Astrocyte (in vitro differentiated cells and primary cell): ENCODE results near the gene ZNF10. TPM values are rescaled to one million over a fixed set of nuclear protein-coding genes. Genes with fewer than 3 reads are reported as not detected.
A peak's percentile ranks its signal among the peaks of the same experiment; 100 is the strongest.

Experiments
- DNase-seq: peaks from one replicate; pipeline ENCODE4 v3.0.0-alpha.2; 2010; ENCODE audit warnings: low read depth
- FAIRE-seq: peaks from 2 replicates; lab custom pipeline; 2011; peaks lifted over from hg19 to GRCh38; lab: Jason Lieb, UNC
- H2AFZ ChIP-seq: 2 replicates; pipeline ENCODE4 v1.6.0; 2012; ENCODE audit warnings: low read depth, low read length, inconsistent platforms
- H3K27ac ChIP-seq: 2 replicates; pipeline ENCODE4 v1.5.1; 2011; ENCODE audit warnings: low read depth, low read length, inconsistent platforms
- H3K27me3 ChIP-seq: 2 replicates; pipeline ENCODE4 v1.6.0; 2011; ENCODE audit warnings: low read length, inconsistent platforms; ENCODE audit not compliant: insufficient read depth
- H3K36me3 ChIP-seq: 2 replicates; pipeline ENCODE4 v1.5.1; 2011; ENCODE audit warnings: low read length, inconsistent platforms; ENCODE audit not compliant: insufficient read depth
- H3K4me1 ChIP-seq: 2 replicates; pipeline ENCODE4 v1.5.1; 2011; ENCODE audit warnings: low read length, inconsistent platforms; ENCODE audit not compliant: insufficient read depth
- H3K4me2 ChIP-seq: 2 replicates; pipeline ENCODE4 v1.6.0; 2012; ENCODE audit warnings: low read length, inconsistent platforms
- H3K4me3 ChIP-seq: 2 replicates; pipeline ENCODE4 v1.5.1; 2011; ENCODE audit warnings: low read depth, mild to moderate bottlenecking, low read length, inconsistent platforms; ENCODE audit not compliant: insufficient read depth
- H3K79me2 ChIP-seq: 2 replicates; pipeline ENCODE4 v1.6.0; 2012; ENCODE audit warnings: mild to moderate bottlenecking, low read length, inconsistent platforms; ENCODE audit not compliant: insufficient read depth
- H3K9ac ChIP-seq: 2 replicates; pipeline ENCODE4 v1.6.0; 2012; ENCODE audit warnings: mild to moderate bottlenecking, low read length, inconsistent platforms
- H3K9me3 ChIP-seq: 2 replicates; pipeline ENCODE4 v1.5.1; 2012; ENCODE audit warnings: low read depth, mild to moderate bottlenecking, low read length, inconsistent platforms; ENCODE audit not compliant: insufficient read depth
- H4K20me1 ChIP-seq: 2 replicates; pipeline ENCODE4 v1.6.0; 2012; ENCODE audit warnings: low read length, inconsistent platforms; ENCODE audit not compliant: insufficient read depth
- H3K27ac Mint-ChIP-seq: one replicate; pipeline ENCODE4 v1.8.0; 2021; ENCODE audit warnings: mild to moderate bottlenecking, mixed read lengths; ENCODE audit not compliant: unreplicated experiment
- H3K27me3 Mint-ChIP-seq: one replicate; pipeline ENCODE4 v1.8.0; 2021; ENCODE audit warnings: low read depth, mixed read lengths; ENCODE audit not compliant: unreplicated experiment
- H3K36me3 Mint-ChIP-seq: one replicate; pipeline ENCODE4 v1.8.0; 2021; ENCODE audit warnings: low read depth, mixed read lengths; ENCODE audit not compliant: unreplicated experiment
- H3K4me1 Mint-ChIP-seq: one replicate; pipeline ENCODE4 v1.8.0; 2021; ENCODE audit warnings: low read depth, mixed read lengths; ENCODE audit not compliant: unreplicated experiment
- H3K4me3 Mint-ChIP-seq: one replicate; pipeline ENCODE4 v1.8.0; 2021; ENCODE audit warnings: mild to moderate bottlenecking, moderate library complexity, mixed read lengths; ENCODE audit not compliant: unreplicated experiment
- H3K9me3 Mint-ChIP-seq: one replicate; pipeline ENCODE4 v1.8.0; 2021; ENCODE audit warnings: mild to moderate bottlenecking, mixed read lengths; ENCODE audit not compliant: unreplicated experiment
- EZH2 ChIP-seq: IDR thresholded peaks from 2 replicates; pipeline ENCODE4 v1.6.1; 2012; ENCODE audit warnings: mild to moderate bottlenecking, low read length, inconsistent platforms; ENCODE audit not compliant: insufficient read depth
- total RNA-seq: library from RNA; stranded (reverse); gene quantifications from 2 replicates; pipeline ENCODE4 v1.2.1, GENCODE V29; 2021
- TF ChIP-seq, protein P1 (sequence below): IDR thresholded peaks from 2 replicates; pipeline ENCODE4 v1.5.1; 2011; ENCODE audit warnings: low read depth, mild to moderate bottlenecking, inconsistent platforms, low read length, moderate library complexity; ENCODE audit not compliant: insufficient read depth

The ZNF10 gene
- total RNA-seq, 1 donor from 2014 or later = 7.6 TPM

DNA sequence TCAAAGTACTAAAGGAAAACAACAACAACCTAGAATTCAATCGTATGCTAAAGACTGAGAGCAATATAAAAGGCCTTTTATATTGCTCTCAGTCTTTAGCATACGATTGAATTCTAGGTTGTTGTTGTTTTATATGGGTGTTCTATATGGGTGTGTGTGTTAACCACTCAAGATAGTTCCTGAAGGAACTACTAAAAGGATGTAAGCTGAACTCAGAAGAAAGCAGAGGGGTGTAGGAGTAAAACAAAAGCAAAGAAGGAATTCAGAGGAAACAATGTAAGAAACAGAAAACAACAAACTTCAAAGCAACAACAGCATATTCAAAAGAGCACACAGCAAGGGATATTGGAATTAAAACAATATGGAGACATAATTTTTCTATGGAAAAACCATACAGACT, 5.8 kb upstream of the ZNF10 start:
- no peak for TF ChIP-seq EZH2
- TF ChIP-seq, protein P1, sequence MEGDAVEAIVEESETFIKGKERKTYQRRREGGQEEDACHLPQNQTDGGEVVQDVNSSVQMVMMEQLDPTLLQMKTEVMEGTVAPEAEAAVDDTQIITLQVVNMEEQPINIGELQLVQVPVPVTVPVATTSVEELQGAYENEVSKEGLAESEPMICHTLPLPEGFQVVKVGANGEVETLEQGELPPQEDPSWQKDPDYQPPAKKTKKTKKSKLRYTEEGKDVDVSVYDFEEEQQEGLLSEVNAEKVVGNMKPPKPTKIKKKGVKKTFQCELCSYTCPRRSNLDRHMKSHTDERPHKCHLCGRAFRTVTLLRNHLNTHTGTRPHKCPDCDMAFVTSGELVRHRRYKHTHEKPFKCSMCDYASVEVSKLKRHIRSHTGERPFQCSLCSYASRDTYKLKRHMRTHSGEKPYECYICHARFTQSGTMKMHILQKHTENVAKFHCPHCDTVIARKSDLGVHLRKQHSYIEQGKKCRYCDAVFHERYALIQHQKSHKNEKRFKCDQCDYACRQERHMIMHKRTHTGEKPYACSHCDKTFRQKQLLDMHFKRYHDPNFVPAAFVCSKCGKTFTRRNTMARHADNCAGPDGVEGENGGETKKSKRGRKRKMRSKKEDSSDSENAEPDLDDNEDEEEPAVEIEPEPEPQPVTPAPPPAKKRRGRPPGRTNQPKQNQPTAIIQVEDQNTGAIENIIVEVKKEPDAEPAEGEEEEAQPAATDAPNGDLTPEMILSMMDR = no peak
- no peak overlapping the region for H3K27ac ChIP-seq
- peaks cover 51% of the 10 kb centered on the region for H3K9me3 ChIP-seq
- no peak overlapping the region for H3K9ac ChIP-seq
- Mint-ChIP-seq H3K27ac (no peak overlapping the region), H3K9me3 (peaks cover 76% of the 10 kb centered on the region), H3K36me3 (peaks cover 65% of the 10 kb centered on the region), H3K4me1 (no peaks in the 10 kb centered on the region), H3K4me3 (no peak overlapping the region), H3K27me3 (no peaks in the 10 kb centered on the region)
- peaks cover 7% of the 10 kb centered on the region for H3K79me2 ChIP-seq
- no peak overlapping the region for H3K4me3 ChIP-seq
- H4K20me1 ChIP-seq = no peaks in the 10 kb centered on the region
- H3K4me2 ChIP-seq = no peak overlapping the region
- H3K36me3 ChIP-seq = peaks cover 12% of the 10 kb centered on the region
- DNase-seq (no peak), FAIRE-seq (no peak)
- no peaks in the 10 kb centered on the region for H3K4me1 ChIP-seq
- no peaks in the 10 kb centered on the region for H3K27me3 ChIP-seq
- no peak overlapping the region for H2AFZ ChIP-seq

DNA sequence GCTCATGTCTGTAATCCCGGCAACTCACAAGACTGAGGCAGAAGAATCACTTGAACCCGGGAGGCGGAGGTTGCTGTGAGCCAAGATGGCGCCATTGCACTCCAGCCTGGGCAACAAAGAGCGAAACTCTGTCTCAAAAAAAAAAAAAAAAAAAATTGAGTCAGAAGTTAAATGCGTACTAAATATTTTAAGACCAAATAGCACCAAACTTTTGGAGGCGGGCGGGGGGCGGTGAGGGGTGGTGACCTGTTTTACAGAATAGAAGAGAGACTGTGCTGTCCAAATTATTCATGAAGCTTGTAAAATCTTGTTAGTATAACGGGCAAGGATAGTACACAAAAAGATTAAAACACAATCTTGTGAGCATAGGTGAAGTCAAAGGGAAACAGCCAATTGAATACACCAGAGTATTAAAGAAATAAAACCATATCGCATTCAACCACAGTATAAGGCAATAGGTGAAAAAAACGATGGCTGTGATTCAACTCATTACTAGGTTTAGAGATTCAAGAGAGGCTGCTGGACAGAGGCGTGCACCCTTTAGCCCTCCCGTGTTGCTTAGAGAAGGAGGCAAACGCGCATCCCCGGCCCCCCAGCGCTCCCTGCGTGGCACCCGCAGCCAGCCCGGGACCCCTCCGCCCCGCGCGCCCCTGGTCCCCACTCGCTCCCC, 924 bp upstream of the ZNF10 start:
- Histone ChIP-seq H3K4me2 (peak overlapping the region; percentile 98), H3K27me3 (no peaks in the 10 kb centered on the region), H4K20me1 (no peaks in the 10 kb centered on the region), H3K36me3 (no peaks in the 10 kb centered on the region), H3K9ac (peak overlapping the region; percentile 95), H3K4me1 (no peaks in the 10 kb centered on the region), H2AFZ (peak overlapping the region; percentile 99), H3K4me3 (peak overlapping the region; percentile 99), H3K79me2 (peaks cover 17% of the 10 kb centered on the region), H3K27ac (peak overlapping the region; percentile 96), H3K9me3 (peaks cover 22% of the 10 kb centered on the region)
- Mint-ChIP-seq H3K36me3 (peaks cover 43% of the 10 kb centered on the region), H3K27me3 (no peaks in the 10 kb centered on the region), H3K4me3 (peak overlapping the region; percentile 95), H3K4me1 (no peaks in the 10 kb centered on the region), H3K9me3 (peaks cover 44% of the 10 kb centered on the region), H3K27ac (peak overlapping the region; percentile 12)
- TF ChIP-seq, protein P1 = no peak
- FAIRE-seq = no peak
- peak; percentile 44 for DNase-seq

DNA sequence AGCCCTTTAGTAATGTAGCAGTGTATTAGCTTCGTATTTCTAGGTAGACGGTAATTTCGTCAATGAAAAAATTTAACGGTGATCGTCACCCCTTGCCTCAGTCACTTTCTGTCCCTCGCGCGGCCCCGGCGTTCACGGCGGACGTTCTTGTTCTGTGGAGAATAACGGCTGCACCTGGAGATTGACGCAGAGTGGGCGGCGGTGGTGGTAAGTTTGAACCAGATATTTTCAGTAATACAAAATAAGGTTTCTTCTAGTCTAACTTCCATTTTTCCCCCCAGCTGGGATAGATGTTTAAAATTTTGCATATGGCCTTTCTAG, 341 bp downstream of the ZNF10 start:
- Mint-ChIP-seq H3K27ac (peak overlapping the region; percentile 95), H3K36me3 (peaks cover 42% of the 10 kb centered on the region), H3K27me3 (no peaks in the 10 kb centered on the region), H3K9me3 (peaks cover 37% of the 10 kb centered on the region), H3K4me1 (no peaks in the 10 kb centered on the region), H3K4me3 (peak overlapping the region; percentile 95)
- TF ChIP-seq EZH2 = no peak
- TF ChIP-seq, protein P1 = no peak
- Histone ChIP-seq H3K4me3 (peak overlapping the region; percentile 99), H3K4me2 (peak overlapping the region; percentile 98), H3K9me3 (peaks cover 20% of the 10 kb centered on the region), H3K79me2 (peaks cover 15% of the 10 kb centered on the region), H2AFZ (peak overlapping the region; percentile 99), H3K27ac (peak overlapping the region; percentile 96), H3K9ac (peak overlapping the region; percentile 95), H3K4me1 (no peaks in the 10 kb centered on the region), H3K27me3 (no peaks in the 10 kb centered on the region), H3K36me3 (peaks cover 6% of the 10 kb centered on the region), H4K20me1 (no peaks in the 10 kb centered on the region)
- DNase-seq = no peak
- FAIRE-seq = no peak
